DMS53 treated with DMSO at 0.1 percent for 48 hours (cell line): Measurements from ENCODE around the gene PTPRCAP.
"Not testable (repeated sequence)": the region's sequence is repeated elsewhere in the genome, so short reads cannot be mapped to it uniquely, and the experiment has no call there.

Experiments
- DNase-seq: peaks from one replicate; lab custom pipeline; 2025; ENCODE audit not compliant: unreplicated experiment; lab: John Stamatoyannopoulos, UW

PTPRCAP gene

DNA sequence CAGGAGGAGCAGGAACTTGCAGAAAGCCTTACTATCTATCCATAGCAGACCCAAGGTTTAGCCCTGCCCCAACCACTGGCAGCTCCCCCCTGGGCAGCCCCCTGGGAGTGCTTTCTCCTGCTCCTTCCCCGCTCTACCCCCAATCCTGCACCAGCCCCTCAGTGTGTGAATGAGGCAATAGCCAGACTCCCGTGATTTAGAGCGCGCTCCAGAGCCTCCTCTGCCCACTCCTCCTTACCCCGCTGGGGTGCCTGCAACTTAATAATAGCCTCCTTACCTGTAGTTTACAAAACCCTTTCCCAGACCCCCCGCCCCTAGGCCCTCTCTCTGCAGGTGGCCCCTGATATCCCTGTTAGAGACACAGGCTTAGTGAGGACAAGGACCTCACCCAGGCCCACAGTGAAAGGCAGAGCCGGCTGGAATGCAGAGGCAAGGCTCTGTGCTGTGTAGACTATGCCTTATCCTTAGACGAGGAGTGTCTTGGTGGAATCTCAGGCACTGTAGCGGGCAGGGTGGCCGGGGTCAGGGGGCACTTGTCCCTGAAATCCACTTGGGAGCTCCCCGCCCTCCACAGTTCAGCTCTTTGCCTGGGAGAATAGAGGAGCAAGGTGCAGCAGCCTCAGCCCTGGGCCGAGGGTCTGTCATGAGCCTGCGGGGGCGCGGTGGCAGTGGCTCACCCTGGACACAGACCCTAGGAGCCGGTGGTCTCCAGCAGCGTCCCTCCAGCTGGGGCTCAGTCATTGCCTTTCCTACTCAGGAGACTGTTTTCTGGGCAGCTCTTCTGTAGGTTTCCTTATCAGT is 26.3 kb downstream of the PTPRCAP start:
- no peak for DNase-seq

DNA sequence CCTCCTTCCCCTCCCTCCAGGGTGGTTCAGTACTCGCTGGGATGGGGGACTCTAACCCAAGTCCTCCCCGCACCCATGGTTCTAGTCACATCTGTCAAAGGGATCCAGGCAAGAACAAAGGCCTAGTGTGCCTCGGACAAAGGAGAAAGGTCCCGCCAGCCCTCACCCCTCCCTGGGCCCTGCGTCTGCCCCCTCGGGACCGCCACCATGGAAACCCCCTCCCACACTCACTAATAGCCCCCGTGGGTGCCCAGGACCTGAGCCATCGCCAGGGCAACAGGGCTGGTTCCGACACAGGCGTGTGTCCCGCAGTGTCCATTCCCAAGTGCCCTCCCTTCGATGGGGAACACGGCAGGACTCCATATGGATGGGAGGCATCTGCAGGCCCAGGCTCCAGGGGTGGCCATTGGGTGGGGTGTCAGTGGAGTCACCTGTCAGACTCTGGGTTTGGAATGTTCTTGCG is 27.1 kb downstream of the PTPRCAP start:
- no peak for DNase-seq

DNA sequence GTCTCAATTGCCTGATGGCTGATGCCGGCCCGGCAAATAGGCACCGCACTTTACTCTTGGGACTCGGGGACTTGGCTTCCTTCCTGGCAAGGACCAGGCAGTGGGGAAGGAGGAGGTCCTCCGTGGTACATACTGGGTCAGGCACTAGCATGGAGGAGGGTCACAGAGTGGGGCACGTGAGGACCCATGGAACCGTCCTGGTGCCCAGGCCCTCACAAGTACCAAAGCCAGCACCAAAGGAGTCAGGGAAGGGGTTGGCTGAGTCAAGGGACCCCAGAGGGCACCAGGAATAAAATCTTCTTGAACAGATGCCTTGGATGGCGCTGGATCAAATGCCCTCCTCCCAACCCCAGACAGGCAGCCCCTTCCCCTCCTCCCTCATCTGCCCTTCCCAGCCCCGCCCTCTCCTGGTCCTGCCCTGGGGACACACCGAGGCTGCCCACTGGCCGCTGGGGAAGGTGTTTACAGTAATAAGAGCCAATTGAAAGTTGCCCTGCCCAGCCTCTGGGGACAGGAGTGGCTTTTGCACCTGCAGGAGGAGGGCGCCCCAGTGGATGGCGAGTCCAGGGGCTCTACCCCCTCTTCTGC is 27.6 kb downstream of the PTPRCAP start:
- DNase-seq: peak; percentile 19

DNA sequence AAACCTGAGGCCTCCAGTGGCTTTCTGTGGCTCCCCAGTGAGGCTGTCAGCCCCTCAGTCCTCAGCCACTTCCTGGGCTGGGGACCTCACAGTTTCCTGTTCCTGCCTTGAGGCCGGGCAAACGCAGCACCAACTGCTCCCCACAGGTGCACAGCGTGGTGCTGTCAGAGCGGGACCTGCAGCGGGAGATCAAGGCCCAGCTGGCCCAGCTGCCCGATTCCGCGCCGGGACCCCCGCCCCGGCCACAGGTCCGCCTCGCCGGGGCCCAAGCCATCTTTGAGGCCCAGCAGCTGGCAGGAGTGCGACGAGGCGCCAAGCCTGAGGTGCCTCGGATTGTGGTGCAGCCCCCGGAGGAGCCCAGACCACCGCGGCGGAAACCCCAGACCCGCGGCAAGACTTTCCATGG is 28.2 kb downstream of the PTPRCAP start:
- DNase-seq: no peak

DNA sequence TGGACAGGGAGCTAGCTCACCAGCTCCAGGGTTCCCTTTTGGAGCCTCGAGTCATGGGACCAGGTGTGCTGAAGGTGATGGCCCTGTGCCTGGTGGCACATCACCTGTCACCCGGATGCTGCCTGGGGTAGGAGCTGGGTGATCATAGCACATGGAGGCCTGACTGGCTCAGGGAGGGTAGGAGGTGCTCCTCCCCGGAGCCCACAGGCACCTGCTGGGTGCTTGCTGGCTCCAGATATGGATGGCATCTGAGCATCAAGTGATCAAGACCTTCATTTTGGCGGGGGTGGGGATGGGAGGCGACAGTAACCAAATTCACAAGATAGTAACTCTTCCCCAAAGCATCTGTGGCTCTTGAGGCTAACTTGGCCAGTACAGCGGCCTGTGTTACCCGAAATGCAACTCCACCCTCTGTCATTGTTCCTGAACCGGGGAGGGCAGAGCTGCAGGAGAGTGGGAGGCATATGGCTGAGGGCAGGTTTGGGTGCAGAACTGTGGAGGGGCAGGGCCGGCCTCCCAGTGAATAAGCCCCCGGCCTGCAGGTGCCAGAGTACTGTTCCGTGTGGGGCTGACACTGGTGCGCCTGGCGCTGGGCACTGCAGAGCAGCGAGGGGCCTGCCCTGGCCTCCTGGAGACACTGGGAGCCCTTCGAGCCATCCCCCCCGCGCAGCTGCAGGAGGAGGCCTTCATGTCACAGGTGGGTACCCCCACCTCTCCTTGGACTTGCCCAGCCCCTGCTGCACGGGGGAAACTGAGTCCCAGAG is 28.9 kb downstream of the PTPRCAP start:
- DNase-seq: no peak

DNA sequence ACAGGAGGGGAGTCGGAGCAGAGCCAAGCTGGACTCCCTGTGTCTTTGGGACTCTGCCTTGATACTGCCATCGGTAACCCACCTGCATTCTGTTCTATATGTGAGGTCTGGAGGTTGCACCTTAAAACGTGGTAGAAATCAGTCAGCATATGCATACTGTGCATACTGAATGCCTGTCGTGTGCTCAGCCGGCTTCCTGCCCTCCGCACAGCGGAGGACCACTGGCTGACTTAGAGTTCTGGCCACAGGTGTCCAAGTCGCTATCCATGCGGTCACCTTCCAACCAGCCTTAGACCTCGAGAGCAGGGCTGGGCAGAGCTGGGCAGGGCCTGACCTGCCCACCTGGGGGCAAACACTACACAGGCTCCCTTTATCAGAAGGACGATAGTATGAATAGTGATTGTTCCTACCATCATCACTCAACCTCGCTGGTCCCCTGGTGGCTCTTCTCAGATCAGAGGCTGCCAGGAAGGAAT is 29.8 kb downstream of the PTPRCAP start:
- no peak for DNase-seq

DNA sequence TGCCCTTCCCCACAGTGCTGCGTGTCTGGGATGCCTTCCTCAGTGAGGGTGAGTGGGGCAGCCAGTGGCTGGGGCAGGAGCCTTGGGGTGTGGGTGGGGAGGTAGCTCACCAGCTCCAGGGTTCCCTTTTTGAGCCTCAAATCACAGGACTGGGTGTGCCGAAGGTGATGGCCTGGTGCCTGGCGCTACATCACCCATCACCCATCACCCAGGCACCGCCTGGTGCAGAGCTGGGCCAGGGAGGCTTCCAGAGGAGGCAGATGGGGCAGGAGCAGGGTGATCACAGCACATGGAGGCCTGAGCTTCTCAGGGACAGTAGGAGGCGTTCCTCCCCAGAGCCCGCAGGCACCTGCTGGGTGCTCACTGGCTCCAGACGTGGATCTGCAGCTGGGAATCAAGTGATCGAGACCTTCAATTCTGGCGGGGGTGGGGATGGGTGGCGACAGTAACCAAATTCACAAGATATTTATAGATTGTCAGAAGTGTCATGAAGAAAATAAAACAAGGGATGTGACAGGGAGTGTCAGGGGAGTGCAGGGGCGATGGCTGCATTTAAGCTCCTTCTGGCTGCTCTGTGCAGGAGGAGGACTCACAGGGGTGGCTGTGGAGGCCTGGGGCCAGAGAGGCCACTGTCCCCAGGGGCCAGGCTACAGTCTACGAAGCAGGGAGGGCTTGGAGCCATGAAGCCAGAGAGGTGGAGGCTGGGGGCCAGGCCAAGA is 30.4 kb downstream of the PTPRCAP start:
- no peak for DNase-seq

DNA sequence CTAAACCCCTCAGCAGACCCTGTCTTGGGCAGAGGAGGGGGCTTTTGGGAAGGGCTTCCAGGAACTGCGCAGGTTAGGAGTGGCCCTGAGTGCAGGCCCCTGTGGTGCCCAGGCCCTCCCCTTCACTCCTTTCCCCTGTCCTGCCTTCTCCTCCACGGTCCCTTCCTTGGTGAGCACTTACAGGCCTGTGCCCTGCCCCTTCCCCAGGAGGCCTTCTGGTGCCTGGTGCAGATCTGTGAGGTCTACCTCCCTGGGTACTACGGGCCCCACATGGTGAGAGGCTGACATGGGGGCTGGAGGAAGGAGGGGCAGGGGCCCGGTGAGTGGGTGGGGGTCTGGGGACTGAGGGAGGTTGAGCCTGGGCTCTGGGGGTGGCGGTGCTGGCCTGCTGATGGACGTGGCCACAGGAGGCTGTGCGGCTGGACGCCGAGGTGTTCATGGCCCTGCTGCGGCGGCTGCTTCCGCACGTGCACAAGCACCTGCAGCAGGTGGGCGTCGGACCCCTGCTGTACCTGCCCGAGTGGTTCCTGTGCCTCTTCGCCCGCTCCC is 31.0 kb downstream of the PTPRCAP start:
- no peak for DNase-seq

DNA sequence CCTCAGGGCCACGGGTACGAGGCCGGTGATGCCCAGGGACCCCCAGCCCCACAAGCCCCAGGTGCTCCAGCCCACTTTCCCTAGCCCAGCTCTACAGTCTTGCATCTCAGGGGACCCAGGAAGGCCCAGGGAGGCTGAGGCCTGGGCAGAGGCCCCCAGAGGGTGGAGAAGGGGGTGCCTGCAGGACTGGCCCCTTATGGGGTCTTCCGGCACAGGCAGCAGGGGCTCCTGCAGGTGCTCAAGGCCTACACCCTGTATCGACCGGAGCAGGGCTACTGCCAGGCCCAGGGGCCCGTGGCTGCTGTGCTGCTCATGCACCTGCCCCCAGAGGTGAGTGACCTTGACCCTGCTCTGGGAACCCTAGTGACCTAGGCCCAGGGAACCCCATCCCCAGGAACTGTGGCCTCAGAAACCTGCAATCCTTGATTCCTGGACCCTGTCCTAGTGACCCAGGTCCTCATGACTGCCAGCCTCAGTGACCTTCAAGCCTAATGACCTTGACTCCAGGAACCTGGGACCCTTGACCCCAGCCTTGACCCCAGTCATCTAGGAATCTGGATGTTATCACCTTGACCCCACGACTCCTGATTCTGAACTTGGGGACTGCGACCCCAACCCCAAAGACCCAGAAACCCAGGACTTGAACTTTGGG is 31.7 kb downstream of the PTPRCAP start:
- no peak for DNase-seq

DNA sequence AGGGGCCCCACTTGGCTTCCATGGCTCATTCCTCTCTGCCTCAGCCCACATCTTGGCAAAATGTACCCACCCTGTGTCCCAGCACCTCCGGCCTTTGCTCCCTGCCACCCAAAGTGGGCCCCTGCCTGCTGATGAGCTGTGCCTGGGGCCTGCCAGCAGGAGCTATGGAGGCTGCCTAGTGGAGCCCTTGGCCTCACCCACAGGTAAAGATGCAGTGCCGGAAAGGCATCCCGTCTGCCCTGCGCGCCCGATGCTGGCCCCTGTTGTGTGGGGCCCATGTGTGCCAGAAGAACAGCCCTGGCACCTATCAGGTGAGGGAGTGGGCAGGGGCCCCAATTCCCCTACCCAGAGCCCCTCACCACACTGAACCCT is 32.3 kb downstream of the PTPRCAP start:
- DNase-seq: no peak

DNA sequence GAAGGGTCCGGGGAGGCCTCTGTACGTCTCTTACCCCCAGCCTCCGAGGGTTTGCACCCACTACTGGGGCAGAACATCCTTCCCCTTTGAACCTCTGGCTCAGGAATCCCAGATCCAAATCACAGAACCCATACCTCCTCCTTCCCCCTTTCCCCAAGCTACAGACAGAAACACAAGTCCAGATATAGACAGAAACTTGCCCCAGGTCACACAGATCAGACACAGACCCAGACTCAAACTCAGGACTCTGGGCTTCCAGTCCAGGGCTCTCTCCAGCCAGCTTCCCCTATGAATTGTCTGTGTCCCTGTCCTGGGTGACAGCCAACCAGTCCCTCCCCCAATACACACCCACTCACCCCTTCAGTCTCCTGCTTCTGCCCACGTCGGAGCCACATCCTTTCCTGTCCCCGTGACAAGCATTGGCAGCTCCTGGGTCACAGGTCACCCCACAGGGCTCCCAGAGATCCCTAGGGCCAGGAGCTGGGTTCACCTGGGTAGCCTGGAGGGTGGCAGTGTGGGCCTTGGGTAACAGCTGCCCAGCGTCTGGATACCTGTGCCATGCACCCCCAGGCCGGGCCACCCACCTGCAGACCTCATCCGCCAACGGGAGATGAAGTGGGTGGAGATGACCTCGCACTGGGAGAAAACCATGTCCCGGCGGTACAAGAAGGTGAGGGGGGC is 32.8 kb downstream of the PTPRCAP start:
- no peak for DNase-seq

DNA sequence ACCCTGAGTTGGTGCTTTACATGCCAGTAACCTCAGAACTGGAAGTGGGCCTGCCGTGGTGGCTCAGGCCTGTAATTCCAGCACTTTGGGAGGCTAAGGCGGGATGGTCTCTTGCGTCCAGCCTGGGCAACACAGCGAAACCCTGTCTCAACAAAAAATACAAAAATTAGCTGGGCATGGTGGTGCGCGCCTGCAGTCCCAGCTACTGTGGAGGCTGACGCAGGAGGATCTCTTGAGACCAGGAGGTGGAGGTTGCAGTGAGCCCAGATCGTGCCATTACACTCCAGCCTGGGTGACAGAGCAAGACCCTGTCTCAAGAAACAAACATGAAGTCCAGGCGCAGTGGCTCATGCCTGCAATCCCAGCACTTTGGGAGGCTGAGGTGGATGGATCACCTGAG is 34.4 kb downstream of the PTPRCAP start:
- DNase-seq: not testable (repeated sequence)

DNA sequence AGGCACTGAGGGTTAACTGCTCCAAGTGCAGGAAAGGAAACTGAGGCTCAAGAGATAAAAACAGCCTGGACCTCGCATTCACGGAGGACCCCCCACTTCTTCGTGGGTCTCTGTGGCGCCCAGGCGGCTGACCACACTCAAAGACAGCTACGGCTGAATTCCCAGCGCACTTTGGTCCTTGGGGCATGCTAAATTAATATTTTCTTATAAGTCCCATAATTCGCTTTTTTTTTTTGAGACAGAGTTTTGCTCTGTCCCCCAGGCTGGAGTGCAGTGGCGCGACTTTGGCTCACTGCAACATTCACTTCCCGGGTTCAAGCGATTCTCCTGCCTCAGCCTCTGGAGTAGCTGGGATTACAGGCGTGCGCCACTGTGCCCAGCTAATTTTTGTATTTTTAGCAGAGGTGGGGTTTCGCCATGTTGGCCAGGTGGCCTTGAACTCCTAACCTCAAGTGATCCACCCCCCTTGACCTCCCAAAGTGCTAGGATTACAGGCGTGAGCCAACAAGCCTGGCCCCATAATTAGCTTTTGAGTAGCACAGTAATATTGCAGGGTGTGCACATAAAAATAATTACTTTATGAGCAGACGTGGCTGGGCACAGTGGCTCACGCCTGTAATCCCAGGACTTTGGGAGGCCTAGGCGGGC is 35.2 kb downstream of the PTPRCAP start:
- DNase-seq: not testable (repeated sequence)

DNA sequence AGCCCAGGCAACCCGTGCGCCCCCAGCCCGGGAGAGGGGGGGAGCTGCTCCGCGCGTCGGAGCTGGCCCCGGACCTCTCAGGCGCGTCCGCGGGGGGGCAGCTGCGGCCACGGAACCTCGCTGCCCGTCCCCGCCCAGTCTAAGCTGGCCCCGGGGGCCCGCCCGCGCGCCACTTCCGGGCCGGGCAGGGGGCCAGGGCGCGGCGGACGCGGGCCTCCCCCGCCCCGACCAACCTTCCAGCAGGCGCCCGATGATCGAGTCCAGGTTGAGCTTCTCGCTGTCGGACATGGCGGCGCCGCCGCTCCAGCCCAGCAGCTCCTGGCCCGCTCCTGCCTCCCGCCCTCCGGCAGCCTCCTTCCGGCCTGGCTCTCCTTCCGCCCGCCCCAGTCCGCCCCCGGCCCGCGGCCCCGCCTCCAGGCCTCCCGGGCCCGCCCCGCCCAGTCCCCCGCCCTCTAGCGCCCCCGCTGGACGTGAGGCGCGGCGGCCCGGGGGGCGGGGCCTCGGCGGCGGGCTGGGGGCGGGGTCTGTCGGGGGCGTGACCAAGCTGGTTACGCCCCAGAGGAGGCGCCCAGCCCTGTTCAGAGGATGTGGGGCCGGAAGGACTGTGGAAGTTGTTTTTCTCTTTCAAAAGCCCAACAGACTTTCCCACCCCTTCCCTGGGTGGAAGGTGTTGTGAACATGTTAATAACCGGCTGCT is 35.8 kb downstream of the PTPRCAP start, which contains the start of gene PPP1CA:
TSS of gene PPP1CA (minus strand) at position 364 of the 697 bp plus-strand sequence. CDS start at position 288, 76 bp downstream.
- peak; percentile 86 for DNase-seq

DNA sequence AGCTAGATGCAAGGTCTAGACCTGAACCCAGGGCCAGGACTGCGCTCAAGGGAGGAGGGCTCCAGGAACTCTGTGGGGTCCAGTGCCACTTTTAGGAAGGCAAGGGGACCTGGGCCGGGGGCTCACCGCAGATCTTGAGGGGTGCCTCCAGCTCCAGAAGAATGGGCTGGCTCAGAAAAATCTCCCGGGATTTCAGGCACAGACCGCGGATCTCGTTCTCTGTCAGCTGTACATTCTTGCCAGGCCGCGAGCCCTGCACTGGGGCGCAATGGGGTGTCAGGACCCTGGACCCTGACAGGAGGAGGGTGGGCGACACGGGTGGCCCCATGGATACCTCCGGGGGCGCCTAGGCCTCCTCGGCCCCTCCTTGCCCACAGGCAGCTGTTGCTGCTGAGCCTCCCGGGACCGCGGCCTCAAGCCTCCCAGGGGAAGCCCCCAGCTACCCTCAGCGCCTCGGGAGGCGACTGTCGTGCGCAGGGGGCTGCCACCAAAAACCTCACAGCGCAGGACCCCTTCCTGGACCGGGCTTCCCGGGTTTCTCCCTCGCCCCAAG is 36.5 kb downstream of the PTPRCAP start:
- no peak for DNase-seq

DNA sequence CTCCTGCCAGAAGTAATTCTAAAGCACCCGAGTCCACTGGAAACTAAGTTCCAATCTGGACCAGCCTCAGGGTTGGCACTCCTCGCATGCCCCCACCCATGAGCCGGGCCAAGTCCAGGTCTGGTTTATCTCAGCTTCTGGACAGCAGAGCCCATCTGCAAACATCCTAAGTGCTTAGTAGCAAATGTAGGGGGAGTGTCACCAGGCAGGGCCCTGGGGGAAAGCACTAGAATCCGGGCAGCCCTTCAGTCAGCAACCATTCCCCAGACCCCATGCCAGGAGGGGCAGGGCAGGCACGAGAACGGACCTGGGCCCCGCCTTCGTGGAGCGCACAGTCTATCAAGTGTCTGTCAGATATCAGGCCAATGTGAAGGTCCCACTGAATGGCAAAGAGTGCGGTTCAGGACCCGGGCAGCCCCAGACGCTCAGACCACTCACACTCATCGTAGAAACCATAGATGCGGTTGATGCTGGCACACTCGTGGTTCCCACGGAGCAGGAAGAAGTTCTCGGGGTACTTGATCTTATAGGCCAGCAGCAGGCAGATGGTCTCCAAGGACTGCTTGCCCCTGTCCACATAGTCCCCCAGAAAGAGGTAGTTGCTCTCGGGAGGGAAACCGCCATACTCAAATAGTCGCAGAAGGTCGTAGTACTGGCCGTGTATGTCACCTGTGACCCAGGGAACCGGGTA is 37.1 kb downstream of the PTPRCAP start:
- no peak for DNase-seq

DNA sequence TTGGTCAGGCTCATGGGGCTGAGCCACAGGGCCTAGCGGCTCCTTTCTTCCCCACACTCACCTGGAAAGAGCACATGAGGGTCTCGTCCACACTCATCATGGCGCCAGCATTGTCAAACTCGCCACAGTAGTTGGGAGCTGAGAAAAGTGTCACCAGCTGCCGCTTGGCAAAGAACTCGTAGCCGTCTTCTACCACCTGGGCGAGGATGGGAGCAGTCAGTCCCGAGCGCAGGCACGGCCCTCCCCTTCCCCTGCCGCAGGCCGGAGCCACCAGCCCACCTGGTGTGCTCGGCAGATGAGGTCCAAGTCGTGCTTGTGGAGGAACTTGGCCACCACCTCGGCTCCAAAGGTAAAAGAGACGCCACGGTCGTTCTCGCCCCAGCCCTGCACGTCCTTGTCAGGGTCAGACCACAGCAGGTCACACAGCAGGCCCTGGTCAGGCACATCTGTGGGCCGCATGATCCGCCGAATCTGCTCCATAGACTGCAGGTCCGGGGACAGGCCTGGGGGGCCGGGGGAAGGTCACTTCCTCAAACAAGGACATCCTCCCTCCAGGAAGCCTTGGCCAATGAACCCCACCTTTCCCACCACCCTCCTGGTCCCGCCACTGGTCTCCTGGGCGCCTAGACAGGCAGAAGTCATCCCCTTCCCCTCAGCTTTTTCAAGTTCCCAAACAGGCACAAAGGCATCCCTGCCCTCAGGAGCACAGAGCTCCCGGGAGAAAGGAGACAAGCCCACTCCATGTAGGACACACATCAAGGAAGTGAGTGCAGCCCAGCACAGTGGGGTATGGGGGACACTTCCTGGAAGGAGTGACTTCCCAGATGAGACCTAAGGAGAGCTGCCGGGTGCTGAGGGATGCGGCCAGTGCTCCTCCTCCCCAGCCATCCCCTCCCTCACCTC is 38.6 kb downstream of the PTPRCAP start:
- no peak for DNase-seq
